AG10803 (cell line): ENCODE data around the gene TRIM50.
"Not testable (repeated sequence)": the region's sequence is repeated elsewhere in the genome, so short reads cannot be mapped to it uniquely, and the experiment has no call there.

Experiments used
- DNase-seq: peaks from one replicate; pipeline ENCODE4 v3.0.0; 2010; ENCODE audit warnings: low read depth
- H3K4me3 ChIP-seq: 2 replicates; pipeline ENCODE4 v1.5.1; 2011; ENCODE audit warnings: mild to moderate bottlenecking, low read length, control low read depth
- TF ChIP-seq, protein P1 (sequence below): conservative IDR thresholded peaks from 2 replicates; pipeline ENCODE4 v1.5.1; 2011; ENCODE audit warnings: mild to moderate bottlenecking, low read length, control low read depth, inconsistent platforms

Gene TRIM50

DNA sequence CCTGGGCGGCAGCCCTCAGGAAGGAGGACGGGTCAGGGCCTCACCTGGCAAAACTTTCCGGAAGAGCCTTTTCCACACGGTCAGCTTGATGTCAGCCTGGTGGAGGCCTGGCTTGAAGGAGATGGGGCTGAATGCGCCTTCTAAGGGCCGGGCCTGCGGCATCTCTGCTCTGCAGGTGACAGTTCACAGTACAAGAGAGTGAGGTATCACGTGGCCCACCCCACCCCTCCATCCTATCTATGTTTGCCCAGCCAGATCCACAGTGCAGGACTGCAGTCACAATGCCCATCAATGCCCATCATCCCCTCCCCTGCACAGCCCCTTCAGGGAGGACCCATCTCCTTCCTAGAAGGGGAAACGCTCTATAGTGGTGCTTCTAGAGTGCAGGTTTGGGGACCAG, 11.4 kb downstream of the TRIM50 start:
- H3K4me3 ChIP-seq, result no peak overlapping the region
- TF ChIP-seq, protein P1, sequence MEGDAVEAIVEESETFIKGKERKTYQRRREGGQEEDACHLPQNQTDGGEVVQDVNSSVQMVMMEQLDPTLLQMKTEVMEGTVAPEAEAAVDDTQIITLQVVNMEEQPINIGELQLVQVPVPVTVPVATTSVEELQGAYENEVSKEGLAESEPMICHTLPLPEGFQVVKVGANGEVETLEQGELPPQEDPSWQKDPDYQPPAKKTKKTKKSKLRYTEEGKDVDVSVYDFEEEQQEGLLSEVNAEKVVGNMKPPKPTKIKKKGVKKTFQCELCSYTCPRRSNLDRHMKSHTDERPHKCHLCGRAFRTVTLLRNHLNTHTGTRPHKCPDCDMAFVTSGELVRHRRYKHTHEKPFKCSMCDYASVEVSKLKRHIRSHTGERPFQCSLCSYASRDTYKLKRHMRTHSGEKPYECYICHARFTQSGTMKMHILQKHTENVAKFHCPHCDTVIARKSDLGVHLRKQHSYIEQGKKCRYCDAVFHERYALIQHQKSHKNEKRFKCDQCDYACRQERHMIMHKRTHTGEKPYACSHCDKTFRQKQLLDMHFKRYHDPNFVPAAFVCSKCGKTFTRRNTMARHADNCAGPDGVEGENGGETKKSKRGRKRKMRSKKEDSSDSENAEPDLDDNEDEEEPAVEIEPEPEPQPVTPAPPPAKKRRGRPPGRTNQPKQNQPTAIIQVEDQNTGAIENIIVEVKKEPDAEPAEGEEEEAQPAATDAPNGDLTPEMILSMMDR, result no peak

DNA sequence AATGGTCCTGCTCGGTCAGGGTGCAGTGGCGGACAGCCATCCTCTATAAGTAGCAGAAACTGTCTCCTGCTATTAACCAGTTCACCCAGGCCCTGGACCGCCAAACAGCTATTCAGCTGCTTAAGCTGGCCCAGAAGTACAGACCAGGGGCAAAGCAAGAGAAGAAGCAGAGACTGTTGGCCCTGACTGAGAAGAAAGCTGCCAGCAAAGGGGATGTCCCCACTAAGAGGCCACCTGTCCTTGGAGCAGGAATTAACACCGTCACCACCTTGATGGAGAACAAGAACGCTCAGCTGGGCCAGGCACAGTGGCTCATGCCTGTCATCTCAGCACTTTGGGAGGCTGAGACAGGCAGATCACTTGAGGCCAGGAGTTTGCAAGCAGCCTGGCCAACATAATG, 13.6 kb downstream of the TRIM50 start:
- H3K4me3 ChIP-seq, result no peak overlapping the region
- no peak for DNase-seq
- TF ChIP-seq, protein P1, result no peak

More for the DNA sequence above, 11.4 kb downstream of the TRIM50 start:
- DNase-seq, result no peak

DNA sequence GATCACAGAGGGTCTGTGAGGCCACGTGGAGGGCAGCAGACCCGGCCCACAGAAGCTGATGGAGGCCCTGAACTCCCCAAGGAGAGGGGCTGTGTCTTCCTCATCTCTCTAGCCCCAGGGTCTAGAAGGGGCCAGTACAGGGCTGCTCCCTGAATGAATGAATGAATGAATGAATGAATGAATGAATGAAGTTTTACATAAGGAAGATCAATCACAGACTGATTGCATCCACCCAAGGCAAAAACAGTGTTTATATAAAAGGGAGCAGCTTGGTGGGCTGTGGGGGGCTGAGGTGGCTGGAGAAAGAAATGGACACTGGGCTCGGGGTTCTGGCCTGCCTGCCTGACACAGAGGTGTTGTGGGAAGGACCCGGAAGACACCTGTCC, 14.4 kb downstream of the TRIM50 start:
- H3K4me3 ChIP-seq, result no peak overlapping the region
- TF ChIP-seq, protein P1, result no peak
- no peak for DNase-seq

DNA sequence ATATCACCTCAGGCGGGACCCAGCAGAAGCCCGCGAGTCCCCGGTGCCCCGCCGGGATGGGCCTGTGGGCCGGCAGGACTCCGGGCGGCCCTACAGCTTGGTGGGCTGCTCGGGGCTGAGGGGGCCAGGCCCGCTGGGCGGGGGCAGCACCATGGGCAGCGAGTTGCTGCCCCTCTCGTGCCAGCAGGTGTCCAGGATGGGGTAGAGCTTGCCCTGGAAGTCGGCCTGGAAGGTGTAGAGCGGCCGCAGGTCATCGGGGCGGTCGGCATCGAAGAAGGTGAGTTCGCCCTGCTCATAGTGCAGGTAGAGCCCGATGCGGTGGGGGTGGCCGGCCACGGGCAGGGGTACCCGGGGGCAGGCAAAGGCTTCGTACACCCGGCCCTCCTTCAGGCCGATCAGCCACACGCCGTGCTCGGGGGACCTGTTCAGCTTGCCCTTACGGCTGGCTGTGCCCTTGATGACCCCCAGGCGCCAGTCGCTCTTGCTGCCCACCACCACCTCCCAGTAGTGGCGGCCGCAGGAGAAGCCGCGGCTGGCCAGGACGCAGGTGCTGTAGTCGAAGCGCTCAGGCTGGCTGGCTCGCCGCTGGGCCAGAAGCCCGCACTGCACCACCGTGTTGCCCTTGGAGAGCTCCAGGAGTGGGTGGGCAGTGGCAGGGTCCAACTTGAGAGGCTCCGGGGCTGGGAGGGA, 14.9 kb downstream of the TRIM50 start:
- no peak overlapping the region for H3K4me3 ChIP-seq
- DNase-seq, result no peak
- TF ChIP-seq, protein P1, result no peak

DNA sequence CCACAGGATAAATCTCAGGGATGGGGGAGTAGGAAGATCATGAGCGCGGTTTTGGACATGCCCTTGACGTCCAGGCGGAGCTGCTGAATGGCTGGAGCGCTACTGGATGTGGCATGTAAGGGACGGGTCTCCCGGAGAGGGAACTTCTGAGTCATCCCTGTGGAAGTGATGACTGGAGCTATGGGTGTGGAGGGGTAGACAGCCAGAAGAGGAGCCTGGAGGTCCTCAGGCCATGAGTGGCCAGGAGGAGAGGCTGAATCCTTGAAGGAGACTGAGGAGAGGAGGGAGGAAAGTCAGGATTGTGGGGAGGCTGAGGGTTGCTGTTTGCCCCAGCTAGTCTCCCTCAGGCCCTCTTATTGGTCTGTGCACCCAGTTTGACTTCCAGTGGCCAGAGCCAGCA, 16.5 kb downstream of the TRIM50 start:
- not testable (repeated sequence) for H3K4me3 ChIP-seq, DNase-seq

DNA sequence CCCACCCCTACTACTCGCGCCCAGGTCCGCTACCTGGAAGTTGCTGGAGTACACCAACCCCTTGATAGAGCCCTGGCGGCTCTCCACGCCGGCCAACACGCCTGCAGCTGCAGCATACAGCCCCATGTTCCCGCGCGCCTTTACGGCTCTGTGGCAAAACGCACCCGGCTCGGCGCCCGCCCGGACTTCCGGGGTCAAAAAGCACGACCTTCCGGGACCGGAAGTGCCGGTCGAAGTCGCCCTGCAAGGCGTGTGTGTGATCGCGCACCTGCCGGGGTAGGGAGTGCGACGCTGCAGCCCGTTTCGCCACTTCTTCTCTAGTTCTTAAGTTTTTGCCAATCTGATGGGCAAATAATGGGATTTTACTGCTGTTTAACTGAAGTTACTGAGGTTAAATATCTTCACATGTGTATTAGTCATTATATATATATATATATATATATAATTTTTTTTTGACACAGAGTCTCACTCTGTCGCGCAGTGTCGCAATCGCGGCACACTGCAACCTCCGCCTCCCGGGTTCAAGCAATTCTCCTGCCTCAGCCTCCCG, 19.1 kb downstream of the TRIM50 start, which contains the start of gene NSUN5:
Gene NSUN5, minus strand, starts transcription at position 162 of the 550 bp plus-strand sequence. Its CDS starts 36 bp downstream, at position 126.
- H3K4me3 ChIP-seq, result peak within 1 kb of the TSS; percentile 76
- TF ChIP-seq, protein P1, result no peak
- peak; percentile 64 for DNase-seq

DNA sequence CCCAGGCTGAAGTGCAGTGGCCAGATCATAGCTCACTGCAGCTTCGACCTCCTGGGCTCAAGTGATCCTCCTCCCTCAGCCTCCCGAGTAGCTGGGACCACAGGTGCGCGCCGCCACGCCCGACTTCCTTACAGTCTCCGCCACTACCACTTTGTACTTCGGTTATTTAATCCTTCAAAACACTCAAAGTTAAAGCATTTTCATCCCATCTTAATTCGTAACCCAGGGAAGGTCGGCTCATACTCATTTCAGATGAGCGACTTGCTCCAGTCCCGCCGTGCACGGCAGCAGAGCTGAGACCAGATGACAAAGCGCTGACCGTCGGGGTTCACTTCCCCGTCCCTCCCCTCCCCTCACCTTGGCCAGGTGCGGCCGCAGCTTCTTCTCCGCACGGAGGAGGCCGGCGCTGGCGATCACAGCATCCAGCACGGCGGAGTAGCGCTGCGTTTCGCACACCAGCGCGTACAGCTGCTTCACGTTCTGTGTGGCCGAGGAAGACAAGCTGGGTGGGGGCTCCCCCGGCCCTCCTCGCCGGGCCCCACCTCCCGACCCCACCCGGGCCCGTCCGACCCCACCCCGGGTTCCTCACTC, 19.7 kb downstream of the TRIM50 start:
- no peak for DNase-seq

More for the DNA sequence above, 19.7 kb downstream of the TRIM50 start:
- TF ChIP-seq, protein P1, result no peak
- H3K4me3 ChIP-seq, result peak overlapping the region; percentile 76
